Measurements from ENCODE around the gene GAB3.

Gene GAB3

DNA sequence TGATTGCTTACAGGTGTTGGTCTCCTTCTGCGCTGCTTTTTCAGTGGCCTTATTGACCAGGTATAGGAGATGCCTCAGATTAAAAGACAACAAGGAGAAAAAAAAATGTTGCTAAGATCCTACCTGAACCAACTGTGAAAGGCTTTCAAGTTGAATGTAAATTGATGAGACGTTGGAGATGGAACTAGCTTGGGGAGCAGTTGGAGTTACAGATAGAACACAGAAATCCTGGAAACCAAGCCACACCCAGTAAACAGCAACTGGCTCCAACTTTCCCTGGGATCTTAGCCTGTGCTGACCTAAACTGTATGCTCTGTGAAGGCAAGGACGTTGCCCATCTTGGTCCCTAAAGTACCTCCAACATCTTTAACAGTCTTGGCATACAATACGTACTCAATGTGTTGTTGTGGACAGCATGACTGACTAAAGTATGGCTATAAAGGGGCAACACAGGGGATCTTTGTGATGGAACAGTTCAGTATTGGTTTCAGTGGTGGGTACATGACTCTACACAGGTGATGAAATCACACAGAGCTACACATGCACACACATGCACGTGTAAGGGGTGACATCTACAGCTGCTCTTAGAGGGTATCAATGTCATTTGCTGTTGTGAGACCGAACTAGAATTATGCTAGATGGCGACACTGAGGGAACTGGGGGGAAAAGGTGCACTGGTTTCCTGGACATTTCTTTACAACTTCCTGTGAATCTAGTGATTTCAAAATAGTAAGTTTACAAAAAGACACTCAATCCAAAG, 22.3 kb downstream of the GAB3 start:
- no peak for DNase-seq (ENCODE audit: low read depth, low spot score)
- TF ChIP-seq, protein P1, sequence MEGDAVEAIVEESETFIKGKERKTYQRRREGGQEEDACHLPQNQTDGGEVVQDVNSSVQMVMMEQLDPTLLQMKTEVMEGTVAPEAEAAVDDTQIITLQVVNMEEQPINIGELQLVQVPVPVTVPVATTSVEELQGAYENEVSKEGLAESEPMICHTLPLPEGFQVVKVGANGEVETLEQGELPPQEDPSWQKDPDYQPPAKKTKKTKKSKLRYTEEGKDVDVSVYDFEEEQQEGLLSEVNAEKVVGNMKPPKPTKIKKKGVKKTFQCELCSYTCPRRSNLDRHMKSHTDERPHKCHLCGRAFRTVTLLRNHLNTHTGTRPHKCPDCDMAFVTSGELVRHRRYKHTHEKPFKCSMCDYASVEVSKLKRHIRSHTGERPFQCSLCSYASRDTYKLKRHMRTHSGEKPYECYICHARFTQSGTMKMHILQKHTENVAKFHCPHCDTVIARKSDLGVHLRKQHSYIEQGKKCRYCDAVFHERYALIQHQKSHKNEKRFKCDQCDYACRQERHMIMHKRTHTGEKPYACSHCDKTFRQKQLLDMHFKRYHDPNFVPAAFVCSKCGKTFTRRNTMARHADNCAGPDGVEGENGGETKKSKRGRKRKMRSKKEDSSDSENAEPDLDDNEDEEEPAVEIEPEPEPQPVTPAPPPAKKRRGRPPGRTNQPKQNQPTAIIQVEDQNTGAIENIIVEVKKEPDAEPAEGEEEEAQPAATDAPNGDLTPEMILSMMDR (IDR thresholded peaks at IDR 0.05; ENCODE audit: insufficient read depth, low read length, missing control alignments) = no peak
- no peak overlapping the region for H3K4me3 ChIP-seq (ENCODE audit: low read depth, low read length)
- ChIA-PET CTCF (no interaction called here), POLR2A (no interaction called here)

DNA sequence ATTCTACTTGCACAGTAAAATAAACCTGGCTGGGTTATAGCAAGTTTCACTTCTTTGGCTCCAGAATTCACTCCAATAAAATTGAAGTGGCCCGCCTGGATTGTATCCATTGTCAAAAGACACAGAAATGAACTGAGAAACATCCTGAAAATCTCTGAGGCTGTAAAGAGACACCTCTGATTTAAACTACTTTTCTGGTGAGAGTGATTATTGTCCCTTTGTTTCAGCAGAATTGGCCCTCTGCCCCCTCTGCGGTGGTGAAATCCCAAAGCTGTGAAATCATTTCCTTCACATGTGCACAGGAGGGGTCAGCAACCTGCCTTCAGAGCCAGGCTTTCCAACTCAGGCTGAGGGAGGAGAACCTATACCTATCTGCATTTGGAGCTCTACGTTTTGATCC, 23.0 kb downstream of the GAB3 start:
- CTCF ChIA-PET = interaction anchor here (0.8 kb wide), 1 partner anchor 10 kb away, joined by 3 read pairs; no protein-coding TSS in a partner anchor
- no peak for DNase-seq (ENCODE audit: low read depth, low spot score)
- no peak overlapping the region for H3K4me3 ChIP-seq (ENCODE audit: low read depth, low read length)
- TF ChIP-seq, protein P1 (IDR thresholded peaks at IDR 0.05; ENCODE audit: insufficient read depth, low read length, missing control alignments) = no peak
- POLR2A ChIA-PET = interaction anchor here (0.6 kb wide), 1 partner anchor 1267 kb away, joined by 3 read pairs; no protein-coding TSS in a partner anchor

DNA sequence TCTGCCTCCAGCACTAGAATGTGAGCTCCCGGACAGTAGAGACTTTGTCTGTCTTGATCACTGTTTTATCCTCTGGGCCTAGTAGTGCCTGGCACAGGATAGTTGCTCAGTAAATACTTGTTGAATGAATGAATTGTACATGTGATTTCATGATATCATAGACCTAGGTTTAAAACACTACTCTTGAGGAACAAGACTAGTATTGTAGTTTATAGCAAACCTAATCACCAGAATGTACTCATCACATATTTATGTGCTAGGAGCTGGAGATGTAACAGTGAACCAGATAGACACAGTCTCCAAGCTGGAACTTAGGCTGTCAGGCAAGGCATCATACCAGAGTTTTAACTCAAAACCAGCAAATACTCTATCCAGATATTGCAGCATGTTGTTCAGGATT, 23.5 kb downstream of the GAB3 start:
- POLR2A ChIA-PET = interaction anchor here (0.6 kb wide), 1 partner anchor 1266 kb away, joined by 3 read pairs; no protein-coding TSS in a partner anchor
- TF ChIP-seq, protein P1 (IDR thresholded peaks at IDR 0.05; ENCODE audit: insufficient read depth, low read length, missing control alignments) = no peak
- CTCF ChIA-PET = interaction anchor here (0.8 kb wide), 1 partner anchor 10 kb away, joined by 3 read pairs; no protein-coding TSS in a partner anchor
- H3K4me3 ChIP-seq (ENCODE audit: low read depth, low read length) = no peak overlapping the region
- DNase-seq (ENCODE audit: low read depth, low spot score) = no peak

DNA sequence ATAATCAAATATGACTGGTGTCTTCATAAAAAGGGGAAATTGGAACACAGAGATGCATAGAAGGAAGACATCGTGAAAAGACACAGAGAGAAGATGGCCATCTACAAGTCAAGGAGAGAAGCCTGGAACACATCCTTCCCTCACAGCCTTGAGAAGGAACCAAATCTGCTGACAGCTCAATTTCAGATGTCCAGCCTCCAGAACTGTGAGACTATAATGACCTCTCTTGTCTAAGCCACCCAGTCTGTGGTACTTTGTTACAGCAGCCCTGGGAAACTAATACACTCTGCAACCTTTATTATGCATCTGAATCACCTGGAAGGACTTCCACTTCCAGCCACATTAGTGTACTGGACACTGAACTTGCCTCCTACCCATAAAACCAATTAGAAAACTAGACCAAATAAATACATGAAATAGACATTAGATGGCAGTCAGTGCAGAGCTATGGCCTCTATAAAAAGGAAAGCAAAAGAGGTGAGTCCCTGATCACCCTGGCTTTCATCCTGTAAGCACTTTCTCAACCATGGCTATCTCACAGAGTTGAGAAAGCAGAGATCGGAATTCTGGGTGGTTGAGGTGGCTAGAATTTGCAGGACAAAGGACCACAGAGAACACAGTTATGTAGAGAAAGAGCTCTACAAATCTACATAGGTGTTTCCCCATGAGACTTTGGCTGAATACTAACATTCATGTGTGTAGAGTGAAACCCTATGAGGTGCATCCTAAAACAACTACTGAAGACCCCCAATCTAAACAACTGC, 25.7 kb downstream of the GAB3 start:
- no peak overlapping the region for H3K4me3 ChIP-seq (ENCODE audit: low read depth, low read length)
- no peak for DNase-seq (ENCODE audit: low read depth, low spot score)
- TF ChIP-seq, protein P1 (IDR thresholded peaks at IDR 0.05; ENCODE audit: insufficient read depth, low read length, missing control alignments) = no peak
- ChIA-PET CTCF (interaction anchor here (1.4 to 1.6 kb wide), 2 partner anchors 9 to 10 kb away, joined by 4 to 6 read pairs; no protein-coding TSS in a partner anchor), POLR2A (no interaction called here)

DNA sequence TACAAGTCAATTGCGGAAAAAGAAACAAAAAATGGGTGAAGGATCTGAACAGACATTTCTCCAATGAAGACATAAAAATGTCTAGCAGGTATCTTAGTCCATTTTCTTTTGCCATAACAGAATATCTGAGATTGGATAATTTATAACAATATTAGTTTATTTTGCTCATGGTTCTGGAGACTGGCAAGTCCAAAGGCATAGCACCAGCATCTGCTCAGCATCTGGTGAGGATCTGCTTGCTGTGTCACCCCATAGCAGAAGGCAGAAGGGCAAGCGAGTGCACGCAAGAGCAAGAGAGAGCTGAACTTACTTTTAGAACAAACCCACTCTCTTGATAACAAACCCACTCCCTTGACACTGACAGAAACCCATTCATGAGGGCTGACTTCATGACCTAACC, 29.7 kb downstream of the GAB3 start:
- TF ChIP-seq, protein P1 (IDR thresholded peaks at IDR 0.05; ENCODE audit: insufficient read depth, low read length, missing control alignments) = no peak
- ChIA-PET POLR2A (no interaction called here), CTCF (no interaction called here)
- DNase-seq (ENCODE audit: low read depth, low spot score) = no peak
- H3K4me3 ChIP-seq (ENCODE audit: low read depth, low read length) = no peak overlapping the region

DNA sequence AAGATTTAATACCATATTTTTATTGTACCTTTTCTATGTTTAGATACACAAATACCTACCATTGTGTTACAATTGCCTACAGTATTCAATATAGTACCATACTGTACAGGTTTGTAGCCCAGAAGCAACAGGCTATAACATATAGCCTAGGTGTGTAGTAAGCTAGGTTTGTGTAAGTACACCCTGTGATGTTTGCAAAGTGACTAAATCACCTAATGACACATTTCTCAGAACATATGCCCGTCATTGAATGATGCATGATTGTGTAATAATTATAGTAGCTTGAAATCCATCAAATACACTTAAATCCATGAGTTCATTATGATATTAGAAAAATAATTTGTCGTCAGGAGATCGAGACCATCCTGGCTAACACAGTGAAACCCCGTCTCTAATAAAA, 30.8 kb downstream of the GAB3 start:
- H3K4me3 ChIP-seq (ENCODE audit: low read depth, low read length) = no peak overlapping the region
- ChIA-PET CTCF (interaction anchor here (1.1 to 4.4 kb wide), 2 partner anchors 10 to 28 kb away, joined by 3 to 28 read pairs; no protein-coding TSS in a partner anchor), POLR2A (no interaction called here)
- no peak for DNase-seq (ENCODE audit: low read depth, low spot score)
- TF ChIP-seq, protein P1 (IDR thresholded peaks at IDR 0.05; ENCODE audit: insufficient read depth, low read length, missing control alignments) = no peak
